GM18867 (cell line): ENCODE results near the gene MSRB3.

Experiments
- ATAC-seq: cut with Tn5 transposase; IDR thresholded peaks from one replicate; pipeline ENCODE4 v1.9.1; 2021; ENCODE audit warnings: mild to moderate bottlenecking, moderate library complexity; ENCODE audit not compliant: unreplicated experiment

The MSRB3 gene

DNA sequence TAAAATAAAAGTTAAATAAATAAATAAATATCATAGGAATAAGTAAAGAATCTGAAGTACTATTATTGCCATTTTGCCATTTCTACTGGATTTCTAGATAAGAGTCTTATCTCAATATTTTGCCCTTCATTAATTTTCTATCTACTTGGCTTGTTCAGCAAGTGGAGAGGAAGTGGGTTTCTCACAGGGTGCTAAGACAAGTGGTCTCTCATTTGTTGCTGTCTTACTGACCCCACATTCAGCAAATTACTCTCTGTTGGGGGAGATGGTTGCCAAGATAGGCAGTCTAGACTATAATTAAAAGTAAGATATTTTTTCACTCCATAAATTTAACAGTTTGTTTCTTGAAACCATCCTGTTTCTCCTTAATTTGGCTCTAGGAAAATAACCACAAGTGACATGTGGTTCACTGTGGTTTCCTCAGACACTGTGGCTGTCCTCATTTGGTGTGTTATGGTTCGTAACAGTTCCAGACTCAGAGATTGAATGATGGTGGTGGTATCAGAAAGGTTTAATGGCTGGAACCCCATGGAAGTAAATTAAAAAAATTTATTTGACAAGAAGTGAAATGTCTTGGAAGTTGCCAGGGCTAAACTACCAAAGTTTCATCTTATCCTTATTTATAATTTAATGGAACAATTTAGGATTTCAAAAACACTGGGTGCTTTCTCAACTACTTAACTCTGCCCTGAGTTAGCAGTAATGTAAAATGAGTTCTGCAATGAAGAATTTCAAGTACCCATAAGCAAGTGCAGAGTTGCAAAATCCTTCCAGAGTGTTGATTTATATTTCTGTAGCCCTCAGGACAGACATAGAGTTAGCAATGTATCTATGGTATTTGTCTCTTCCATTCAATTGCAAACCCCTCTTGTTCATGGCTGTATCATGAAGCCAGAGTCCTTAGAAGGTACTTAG is 214.8 kb downstream of the MSRB3 start:
- no peak for ATAC-seq

DNA sequence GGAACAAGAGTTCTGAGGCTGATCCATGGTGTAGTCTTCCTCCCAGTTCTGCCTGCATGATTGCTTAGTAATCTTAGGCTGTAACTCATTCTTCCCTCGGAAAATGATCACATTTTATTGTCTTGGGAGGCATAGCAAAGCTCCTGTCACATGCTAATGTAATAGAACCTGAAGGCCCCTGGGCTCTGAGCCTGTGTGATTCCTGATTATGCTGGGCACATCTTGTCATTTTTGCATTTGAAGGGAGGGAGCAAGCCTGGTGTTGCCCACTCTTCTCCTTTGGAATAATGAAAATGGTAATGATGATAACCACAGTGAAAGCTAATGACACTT is 215.4 kb downstream of the MSRB3 start:
- ATAC-seq: no peak

DNA sequence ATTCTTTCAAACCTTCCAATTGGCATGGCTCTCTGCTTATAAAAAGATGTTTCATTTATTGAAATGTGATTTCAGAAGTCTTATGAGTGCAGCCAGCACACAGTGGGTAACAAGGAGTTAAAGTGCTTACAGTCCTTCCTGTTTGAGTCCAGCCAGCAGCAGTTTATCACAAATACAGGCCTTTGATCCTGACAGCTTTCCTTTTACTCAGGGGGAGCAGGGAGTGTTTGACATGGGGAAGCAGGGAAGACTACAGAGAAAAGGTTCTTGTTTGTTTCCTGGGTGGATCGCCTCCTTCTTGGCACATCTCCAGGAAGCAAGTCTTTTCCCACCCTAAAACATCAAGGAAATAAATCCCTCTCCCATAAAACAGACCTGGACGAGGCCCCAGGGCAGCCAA is 216.1 kb downstream of the MSRB3 start:
- no peak for ATAC-seq

DNA sequence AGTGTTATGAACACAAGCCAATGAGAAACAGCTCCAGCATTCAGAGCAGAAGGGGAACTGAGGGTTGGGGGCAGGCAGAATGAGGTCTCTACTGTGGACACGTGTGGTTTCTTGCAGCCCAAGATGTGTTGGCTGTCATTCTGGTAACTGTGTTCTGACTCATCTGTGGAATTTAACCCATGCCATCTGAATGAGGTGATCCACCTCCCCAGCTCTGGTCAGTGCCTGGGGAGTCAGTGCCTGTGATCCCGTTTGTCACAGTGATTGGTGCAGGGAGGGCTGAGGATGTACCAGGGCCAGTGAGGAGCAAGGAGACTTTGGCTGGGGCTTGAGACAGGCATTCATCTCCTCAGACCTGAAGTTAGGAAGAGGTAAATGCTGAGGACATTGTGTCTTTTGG is 216.8 kb downstream of the MSRB3 start:
- ATAC-seq: no peak

DNA sequence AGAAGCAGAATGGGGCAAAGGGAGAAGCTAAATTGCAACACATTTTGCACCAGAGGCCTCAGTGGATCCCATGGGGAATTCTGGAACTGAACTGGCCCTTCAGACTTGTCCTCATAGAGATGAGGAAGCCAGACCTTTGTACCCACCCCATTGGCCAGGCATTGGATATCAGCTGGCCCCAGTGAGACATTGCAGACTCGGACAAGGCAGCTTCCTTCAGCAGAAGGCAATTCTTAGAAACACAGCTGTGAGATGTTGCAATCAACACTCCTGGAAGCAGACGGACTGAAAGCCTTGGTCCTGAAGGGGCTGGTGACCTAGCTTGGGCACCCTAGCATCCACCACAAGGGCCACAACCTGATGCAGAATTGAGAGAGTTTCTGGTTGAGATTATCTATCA is 218.1 kb downstream of the MSRB3 start:
- ATAC-seq: no peak

- ATAC-seq: no peak
Measured at GRCh38 chr12:65497660-65498059, 219.2 kb downstream of the MSRB3 start.

DNA sequence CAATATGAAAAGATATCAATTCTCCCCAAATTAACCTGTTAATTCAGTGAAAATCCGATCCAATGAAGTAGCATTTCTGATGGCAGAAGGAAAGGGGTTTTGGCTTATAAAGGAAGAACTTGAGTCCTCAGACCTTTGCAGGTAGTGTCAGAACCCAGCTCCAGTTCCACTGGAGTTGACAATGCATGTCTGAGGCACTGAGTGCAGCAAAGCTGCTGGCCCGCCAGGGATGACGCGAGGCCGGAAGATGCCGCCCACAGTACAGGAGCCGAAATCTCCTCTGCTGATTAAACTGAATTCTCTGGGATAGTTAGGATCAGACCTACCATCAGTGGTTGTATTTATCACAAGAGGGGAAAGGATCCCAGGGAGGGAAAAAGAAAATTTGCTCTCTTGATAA is 220.7 kb downstream of the MSRB3 start:
- ATAC-seq: no peak

- no peak for ATAC-seq
Measured at GRCh38 chr12:65500091-65500900, 221.8 kb downstream of the MSRB3 start.

GRCh38 chr12:65501093-65501621 is 222.7 kb downstream of the MSRB3 start:
- ATAC-seq: no peak

DNA sequence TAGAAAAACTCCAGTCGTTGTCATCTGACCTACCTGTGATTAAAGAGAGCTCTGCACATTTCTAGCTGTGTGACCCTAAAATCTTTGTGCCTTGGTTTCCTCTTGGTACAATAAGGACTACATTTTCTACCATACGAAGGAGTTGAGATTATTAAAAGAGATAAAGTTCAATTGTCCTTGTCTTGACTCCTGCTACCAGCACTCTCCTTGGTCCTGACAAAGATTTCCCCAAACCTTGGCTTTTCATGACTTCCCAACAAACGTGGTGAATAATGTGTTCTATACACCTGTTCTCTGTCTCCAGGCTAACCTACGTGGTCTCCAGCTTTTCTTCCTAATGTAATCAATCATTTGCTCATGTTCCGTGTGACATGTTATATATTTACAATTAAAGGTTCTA is 223.5 kb downstream of the MSRB3 start:
- ATAC-seq: no peak

- no peak for ATAC-seq
Measured at GRCh38 chr12:65504417-65504816, 225.9 kb downstream of the MSRB3 start.

GRCh38 chr12:65505386-65506121 is 227.1 kb downstream of the MSRB3 start:
- no peak for ATAC-seq

GRCh38 chr12:65508276-65509035 is 230.0 kb downstream of the MSRB3 start:
- no peak for ATAC-seq

DNA sequence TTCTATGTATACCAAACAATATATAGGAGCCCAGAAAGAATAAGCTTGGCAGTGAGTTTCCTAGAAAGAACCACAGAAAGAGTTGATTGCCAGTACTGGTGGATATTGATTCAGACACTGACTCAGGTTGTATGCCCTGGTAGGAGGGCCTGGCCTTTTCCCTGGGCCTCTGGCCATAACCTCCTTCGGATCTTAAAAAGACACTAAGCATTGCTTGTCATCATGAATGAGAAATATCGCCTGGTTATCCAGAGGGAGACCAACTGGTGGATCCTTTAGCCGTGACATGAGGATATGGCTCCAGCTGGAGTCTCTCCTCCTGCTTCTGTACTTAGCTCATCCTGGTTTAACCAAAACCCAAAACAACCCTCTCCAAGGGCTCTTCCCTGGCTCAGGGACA is 231.5 kb downstream of the MSRB3 start:
- no peak for ATAC-seq

- no peak for ATAC-seq
Measured at GRCh38 chr12:65510584-65511050, 232.1 kb downstream of the MSRB3 start.

DNA sequence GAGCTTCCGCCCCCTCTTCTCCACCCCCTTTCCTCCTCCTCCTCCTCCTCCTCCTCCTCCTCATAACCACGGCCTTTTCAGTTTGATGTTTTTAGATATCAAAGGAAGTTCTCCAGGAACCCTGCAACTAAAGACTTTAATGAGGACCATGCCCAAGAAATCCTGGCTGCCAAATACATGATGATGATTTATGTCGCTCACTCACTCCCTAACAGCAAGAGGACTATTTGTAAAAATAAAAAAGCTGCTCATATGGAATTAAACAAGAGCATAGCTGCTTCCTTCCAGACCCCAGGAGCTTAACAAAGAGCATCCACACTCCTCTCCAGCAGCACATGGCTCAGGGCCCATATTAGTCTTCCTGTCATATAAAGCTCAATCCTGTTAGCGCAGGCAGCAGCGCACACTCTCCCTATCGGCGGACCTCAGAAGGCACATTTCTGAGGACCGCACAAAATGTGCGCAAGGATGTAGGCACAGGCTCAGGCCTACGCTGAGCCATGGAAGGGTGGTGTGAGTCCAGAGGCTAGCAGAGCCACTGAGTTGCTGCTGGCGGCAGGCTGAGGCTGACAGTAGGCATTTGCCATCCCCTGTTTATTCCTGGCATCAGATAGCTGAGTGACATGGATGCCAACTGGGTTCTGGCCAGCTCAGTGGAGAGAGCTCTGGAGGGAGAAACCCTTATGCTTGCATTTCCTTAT is 232.8 kb downstream of the MSRB3 start:
- no peak for ATAC-seq

DNA sequence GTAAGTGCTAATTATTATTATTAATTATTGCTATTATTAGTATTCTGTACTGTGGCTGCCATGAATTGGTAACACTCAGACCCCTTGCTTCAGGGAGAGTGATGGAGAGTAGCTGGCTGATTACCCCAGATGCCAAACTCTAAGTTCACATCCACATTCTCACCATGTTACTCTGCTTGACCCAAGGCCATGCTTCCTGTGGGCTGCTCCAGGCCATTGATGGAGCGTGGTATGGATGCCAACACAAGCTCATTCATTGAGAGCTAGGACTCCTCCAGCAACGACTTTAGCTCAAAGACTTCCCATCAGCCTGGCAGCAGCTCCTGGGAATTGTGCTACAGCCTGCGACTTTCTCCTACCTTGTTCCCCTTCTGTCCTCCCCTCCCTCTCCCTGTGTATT is 233.4 kb downstream of the MSRB3 start:
- no peak for ATAC-seq
